ENCODE measurements around the gene BICD1.
A peak's percentile ranks its signal among the peaks of the same experiment; 100 is the strongest.

The BICD1 gene

GRCh38 chr12:32365473-32366064 is 258.9 kb downstream of the BICD1 start:
- in situ Hi-C loops (cut with MboI; ENCODE audit: low pct_unique_long_range_greater_than_20kb, low sequenced_read_pairs) = loop anchor here (25.0 kb wide), 1 partner anchor 297 kb away; no protein-coding TSS in a partner anchor
- peak; percentile 77 for DNase-seq

DNA sequence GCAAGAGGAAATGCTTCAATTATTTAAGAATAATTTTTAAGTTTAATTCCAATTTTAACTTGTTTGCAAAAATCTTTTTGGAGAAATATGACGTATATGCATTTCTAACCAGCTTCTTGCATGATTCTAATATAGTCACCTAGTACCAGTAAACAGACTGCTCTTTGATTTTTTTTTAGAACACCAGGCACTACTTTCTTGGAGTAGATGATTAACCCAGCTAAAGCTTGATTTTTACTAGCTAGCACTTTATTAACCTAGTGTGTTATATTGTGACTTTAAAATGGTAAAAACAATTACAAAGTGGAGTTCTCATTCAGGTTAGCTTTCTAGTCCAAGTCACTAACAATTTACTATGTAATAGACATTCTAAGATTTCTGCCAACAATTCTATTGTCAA is 260.1 kb downstream of the BICD1 start:
- no peak for DNase-seq
- in situ Hi-C loops (cut with MboI; ENCODE audit: low pct_unique_long_range_greater_than_20kb, low sequenced_read_pairs) = loop anchor here (25.0 kb wide), 1 partner anchor 296 kb away; no protein-coding TSS in a partner anchor

DNA sequence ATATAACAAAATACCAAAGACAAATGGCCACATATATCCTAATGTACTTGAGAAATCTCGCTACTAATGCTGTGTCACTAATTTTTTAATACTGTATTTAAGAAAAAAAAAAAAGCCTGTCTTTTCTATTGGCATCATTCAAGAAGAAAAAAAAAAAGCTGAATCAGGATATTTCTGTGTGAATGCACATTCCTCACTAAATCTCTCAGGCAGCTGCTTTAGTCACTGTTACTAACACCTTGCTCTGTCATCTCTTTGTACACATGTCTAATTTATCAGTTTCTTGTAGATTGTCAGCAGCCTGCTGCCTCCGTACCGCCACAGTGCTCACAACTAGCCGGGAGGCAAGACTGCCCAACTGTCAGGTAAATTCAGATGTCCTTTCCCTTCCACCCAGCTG is 260.7 kb downstream of the BICD1 start:
- in situ Hi-C loops (cut with MboI; ENCODE audit: low pct_unique_long_range_greater_than_20kb, low sequenced_read_pairs) = loop anchor here (25.0 kb wide), 1 partner anchor 295 kb away; no protein-coding TSS in a partner anchor
- no peak for DNase-seq

- in situ Hi-C loops (cut with MboI; ENCODE audit: low pct_unique_long_range_greater_than_20kb, low sequenced_read_pairs) = loop anchor here (25.0 kb wide), 1 partner anchor 293 kb away; no protein-coding TSS in a partner anchor
- DNase-seq = no peak
These were observed 262.6 kb downstream of the BICD1 start for GRCh38 chr12:32369202-32369601.

DNA sequence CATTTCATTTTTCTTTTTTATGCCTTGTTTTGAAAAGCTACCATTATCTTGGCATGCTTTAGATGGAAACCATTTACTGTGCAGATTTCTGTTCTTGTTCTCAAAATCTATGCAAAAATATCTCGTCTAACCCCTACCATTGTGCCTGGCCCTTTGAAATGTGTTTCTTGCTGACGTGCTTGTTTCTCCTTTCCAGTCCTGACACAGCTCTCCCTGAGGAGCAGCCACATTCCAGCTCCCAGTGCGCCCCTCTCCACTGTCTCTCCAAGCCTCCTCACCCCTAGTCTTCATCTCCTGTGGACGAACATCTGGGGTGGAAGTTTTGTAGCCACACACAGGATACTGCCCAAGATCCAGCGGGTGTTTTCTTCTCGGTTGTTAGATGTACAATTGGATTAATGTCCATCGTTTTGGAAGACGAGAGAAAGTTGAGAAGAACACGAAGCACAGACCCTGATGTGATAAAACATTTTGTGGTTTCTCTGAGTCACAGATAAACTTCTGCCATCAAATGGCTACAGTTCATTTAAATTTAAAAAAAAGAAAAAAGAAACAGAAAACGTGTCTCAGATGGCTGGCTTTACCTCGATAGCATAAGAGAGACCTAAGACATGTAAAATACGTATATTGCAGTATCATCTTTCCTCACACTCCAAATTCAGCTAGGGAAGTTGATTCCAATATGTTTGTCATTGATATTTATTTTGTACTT is 270.9 kb downstream of the BICD1 start:
- in situ Hi-C loops (cut with MboI; ENCODE audit: low pct_unique_long_range_greater_than_20kb, low sequenced_read_pairs) = no loop called here
- no peak for DNase-seq

GRCh38 chr12:32379213-32379612 is 272.6 kb downstream of the BICD1 start:
- no peak for DNase-seq
- in situ Hi-C loops (cut with MboI; ENCODE audit: low pct_unique_long_range_greater_than_20kb, low sequenced_read_pairs) = no loop called here

DNA sequence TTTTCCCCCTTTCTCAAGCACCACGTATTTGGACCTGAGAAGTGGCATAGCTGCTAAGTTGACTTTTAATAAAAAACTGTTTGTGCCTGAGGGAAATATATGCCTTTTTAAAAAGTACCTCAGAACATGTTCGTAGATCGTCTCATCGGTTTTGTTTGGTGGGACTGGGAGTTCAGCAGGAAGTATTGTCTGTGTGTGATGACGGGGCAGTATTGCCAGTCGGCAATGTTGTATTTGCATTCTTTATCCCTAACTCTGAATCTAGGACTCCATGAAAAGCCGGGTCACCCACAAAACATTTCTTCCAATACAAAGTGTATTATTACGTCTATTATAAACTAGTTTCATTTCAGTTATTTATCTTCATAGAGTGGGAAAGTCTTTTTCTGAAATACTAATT is 273.0 kb downstream of the BICD1 start:
- no peak for DNase-seq
- in situ Hi-C loops (cut with MboI; ENCODE audit: low pct_unique_long_range_greater_than_20kb, low sequenced_read_pairs) = no loop called here

DNA sequence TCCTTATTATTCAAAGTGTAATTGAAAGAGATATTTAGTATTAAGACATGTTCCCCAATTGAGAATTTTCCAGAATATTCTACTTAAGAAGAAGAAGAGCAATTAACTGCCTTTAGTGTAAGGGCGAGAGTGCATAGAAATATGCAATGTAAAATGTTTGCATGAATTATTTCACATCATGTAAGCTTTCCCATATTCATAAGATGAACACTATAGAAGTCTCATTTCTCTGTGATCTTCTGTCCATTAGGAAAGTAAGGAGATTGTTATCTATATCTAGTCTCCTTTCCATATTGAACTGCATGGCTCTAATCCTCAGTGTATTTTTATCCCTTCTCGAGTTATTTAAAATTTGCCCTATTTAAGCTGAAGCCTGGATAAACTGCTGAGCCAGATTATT is 275.6 kb downstream of the BICD1 start:
- in situ Hi-C loops (cut with MboI; ENCODE audit: low pct_unique_long_range_greater_than_20kb, low sequenced_read_pairs) = no loop called here
- no peak for DNase-seq

- in situ Hi-C loops (cut with MboI; ENCODE audit: low pct_unique_long_range_greater_than_20kb, low sequenced_read_pairs) = no loop called here
- no peak for DNase-seq
These were observed 284.0 kb downstream of the BICD1 start for GRCh38 chr12:32390572-32391219.

DNA sequence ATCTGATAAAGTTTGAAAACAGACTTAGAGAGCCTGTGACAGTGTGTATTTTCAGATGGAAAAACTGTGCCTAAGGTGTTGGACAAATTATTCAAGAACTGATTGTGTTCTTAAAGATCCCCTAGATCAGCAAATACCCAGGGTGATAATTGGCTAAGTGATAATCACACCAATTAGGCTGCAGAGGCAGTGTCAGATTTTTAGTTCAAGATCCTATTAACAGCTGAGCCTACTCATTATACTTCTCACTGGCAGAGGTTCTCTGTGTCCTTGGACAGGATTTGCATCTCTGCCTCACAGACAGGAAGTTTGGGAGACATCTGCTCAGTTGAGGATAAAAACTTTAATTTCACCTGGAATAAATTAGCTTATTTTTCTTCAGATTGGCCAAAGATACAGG is 288.4 kb downstream of the BICD1 start:
- DNase-seq = no peak
- in situ Hi-C loops (cut with MboI; ENCODE audit: low pct_unique_long_range_greater_than_20kb, low sequenced_read_pairs) = no loop called here

DNA sequence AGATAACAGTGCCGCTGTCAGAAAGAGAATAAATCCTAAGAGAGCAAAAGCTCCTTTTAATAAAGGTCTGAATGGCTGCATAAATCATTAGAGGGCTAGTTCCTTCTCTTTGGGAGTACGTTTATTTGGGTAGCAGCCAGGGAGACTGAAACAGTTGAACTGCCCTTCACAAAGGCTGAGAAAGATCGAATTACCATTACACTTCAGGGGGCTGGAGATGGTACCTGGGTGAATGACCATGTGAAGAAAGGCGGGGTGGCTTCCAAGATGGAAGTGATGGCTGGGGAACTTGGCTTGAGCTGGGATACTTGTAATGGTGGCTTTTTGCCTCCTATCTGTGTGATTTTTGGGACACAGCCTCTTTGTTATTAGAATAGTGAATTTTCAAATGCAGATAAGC is 291.0 kb downstream of the BICD1 start:
- in situ Hi-C loops (cut with MboI; ENCODE audit: low pct_unique_long_range_greater_than_20kb, low sequenced_read_pairs) = no loop called here
- no peak for DNase-seq

DNA sequence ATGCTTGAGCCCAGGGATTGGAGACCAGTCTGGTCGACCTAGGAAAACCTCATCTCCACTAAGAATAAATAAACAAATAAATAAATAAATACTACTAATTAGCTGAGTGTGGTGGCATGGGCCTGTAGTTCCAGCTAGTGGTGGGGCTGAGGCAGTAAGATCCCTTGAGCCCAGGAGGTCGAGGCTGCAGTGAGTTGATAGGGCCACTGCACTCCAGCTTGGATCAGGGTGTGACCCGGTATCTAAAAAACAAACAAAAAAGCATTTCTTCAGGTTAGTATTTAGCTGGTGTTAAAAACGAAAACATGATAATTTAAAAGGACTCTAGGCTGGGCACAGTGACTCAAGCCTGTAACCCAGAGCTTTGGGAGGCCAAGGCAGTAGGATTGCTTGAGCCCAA is 291.5 kb downstream of the BICD1 start:
- no peak for DNase-seq
- in situ Hi-C loops (cut with MboI; ENCODE audit: low pct_unique_long_range_greater_than_20kb, low sequenced_read_pairs) = no loop called here

DNA sequence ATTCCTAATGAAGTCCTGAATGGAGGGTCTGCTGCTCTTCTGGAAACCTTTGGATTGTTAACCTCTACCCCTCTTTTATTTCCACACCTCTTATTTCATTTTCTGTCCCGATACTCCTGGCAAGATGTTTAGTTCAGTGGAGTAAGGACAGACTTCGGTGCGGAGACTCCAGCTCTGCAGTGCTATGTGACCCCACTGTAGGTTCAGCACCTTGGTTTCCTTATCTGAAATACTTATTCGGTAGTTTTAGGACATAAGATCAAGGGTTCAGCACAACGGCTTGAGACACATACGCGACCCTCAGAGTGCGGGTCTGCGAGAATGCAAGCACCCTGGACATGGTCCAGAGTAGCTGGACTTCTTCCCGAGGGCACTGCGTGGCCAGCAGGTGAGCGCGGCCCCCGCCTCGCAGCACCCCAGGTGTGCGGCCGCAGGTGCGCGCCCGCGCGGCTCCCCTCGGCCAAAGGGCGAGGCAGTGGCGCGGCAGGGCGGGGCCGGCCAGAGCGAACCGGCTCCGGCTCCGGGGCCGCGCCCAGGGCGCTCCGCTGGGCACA is 292.2 kb downstream of the BICD1 start:
- in situ Hi-C loops (cut with MboI; ENCODE audit: low pct_unique_long_range_greater_than_20kb, low sequenced_read_pairs) = no loop called here

DNA sequence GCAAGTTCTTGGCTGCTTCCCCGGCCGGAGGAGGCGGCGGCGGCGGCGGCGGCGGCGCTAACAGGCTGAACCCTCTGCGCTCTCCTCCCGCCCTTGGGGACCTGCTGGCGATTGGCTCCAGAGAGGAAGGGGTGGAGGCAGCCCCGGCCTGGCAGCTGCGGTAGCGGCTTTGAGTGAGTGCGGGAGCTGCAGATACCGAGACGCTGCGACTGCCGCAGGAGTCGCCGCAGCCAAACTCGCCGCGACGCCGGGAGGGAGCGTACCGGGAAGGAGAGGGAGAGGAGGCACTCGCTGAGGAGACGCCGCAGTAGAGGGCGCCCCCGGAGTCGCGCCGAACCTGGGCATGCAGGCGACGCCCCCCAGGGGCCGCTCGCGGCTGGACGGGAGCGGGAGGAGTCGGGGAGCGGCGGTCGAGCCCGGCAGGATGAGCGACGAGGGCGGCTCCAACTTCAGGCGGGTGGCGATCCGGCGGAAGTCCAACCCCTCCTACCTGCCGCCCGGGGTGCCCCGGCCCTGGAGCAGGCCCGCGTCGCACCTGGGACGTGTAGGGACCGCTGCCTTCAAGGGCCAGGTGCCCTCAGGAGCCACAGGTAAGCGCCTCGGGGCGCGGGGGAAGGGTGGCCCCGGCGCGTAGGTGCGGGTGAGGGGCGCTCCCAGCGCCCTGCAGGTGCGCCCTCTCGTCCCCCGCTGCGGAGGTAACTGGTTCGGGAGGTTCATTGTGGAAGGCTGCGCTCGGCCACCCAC is 292.9 kb downstream of the BICD1 start, which contains the start of gene FGD4:
TSS of gene FGD4 (plus strand) at position 189 of the 744 bp plus-strand sequence.
- peak; percentile 90 for DNase-seq
- in situ Hi-C loops (cut with MboI; ENCODE audit: low pct_unique_long_range_greater_than_20kb, low sequenced_read_pairs) = no loop called here

More for the DNA sequence above, 292.2 kb downstream of the BICD1 start:
- DNase-seq = no peak

GRCh38 chr12:32400114-32400672 is 293.5 kb downstream of the BICD1 start:
- in situ Hi-C loops (cut with MboI; ENCODE audit: low pct_unique_long_range_greater_than_20kb, low sequenced_read_pairs) = no loop called here
- DNase-seq = no peak

- in situ Hi-C loops (cut with MboI; ENCODE audit: low pct_unique_long_range_greater_than_20kb, low sequenced_read_pairs) = no loop called here
- DNase-seq = no peak
These were observed 294.2 kb downstream of the BICD1 start for GRCh38 chr12:32400866-32401265.

GRCh38 chr12:32402170-32402569 is 295.5 kb downstream of the BICD1 start:
- in situ Hi-C loops (cut with MboI; ENCODE audit: low pct_unique_long_range_greater_than_20kb, low sequenced_read_pairs) = no loop called here
- DNase-seq = no peak

GRCh38 chr12:32402946-32403345 is 296.3 kb downstream of the BICD1 start:
- in situ Hi-C loops (cut with MboI; ENCODE audit: low pct_unique_long_range_greater_than_20kb, low sequenced_read_pairs) = no loop called here
- DNase-seq = no peak

DNA sequence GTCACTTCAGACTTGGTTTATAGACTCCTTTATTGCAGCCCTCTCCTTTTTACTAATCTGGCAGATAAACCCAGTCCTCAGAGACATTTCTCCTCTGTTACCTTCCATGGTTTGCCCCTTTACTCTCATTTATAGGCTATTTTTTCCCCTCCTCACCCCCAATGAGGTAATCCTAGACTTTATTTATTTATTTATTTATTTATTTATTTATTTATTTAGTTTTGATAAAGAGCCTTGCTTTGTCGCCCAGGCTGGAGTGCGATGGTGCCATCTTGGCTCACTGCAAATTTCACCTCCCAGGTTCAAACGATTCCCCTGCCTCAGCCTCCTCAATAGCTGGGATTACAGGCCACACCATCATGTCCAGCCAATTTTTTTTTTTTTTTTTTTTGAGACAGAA is 301.1 kb downstream of the BICD1 start:
- DNase-seq = no peak
- in situ Hi-C loops (cut with MboI; ENCODE audit: low pct_unique_long_range_greater_than_20kb, low sequenced_read_pairs) = no loop called here

Data from KBM-7 (cell line).